Measurements from ENCODE around the gene ZNF335. TPM values are rescaled to one million over a fixed set of nuclear protein-coding genes. Genes with fewer than 3 reads are reported as not detected.
"Not testable (repeated sequence)": the region's sequence is repeated elsewhere in the genome, so short reads cannot be mapped to it uniquely, and the experiment has no call there.

Gene ZNF335
- total RNA-seq, 3 donors from 2014 or later: 12.6 to 25.9 (median 20.6) TPM

DNA sequence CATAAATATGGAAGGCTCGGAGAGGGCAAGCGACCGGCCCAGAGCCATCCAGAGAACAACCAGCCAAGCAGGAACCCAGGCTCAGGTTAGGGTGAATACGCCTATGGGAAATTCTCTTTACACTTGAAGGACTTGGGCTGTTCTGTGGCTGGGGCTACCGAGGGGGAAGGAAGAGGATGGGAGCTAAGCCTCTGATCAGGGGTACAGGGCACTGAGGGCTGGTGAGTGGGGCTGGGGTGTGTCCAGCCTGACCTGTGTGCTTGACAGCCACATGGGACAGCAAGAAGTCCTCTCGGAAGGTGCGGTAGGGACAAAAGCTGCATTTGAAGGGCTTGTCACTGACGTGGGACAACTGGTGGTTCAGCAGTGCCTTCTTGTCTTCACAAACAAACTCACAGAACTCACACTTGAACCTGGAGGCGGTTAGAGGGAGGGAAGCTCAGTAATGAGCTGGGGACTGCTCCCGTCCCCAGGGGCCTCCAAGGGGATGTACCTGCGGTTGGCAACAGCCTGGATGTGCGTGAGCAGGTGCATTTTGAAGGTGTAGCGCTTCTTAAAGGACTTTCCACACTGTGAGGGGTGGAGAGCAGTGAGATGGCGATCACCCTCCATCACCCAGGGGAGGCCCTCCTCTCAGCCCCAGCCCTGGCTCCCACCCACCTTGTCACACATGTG is 11.9 kb downstream of the ZNF335 start:
- no peak overlapping the region for H3K4me3 ChIP-seq
- no peaks in the 10 kb centered on the region for H3K4me1 ChIP-seq
- intact Hi-C loops (cut with DNase I; ENCODE audit: low total_unique reads): no loop called here
- peaks cover 17% of the 10 kb centered on the region for H3K36me3 ChIP-seq
- TF ChIP-seq POLR2AphosphoS5 (IDR thresholded peaks at IDR 0.05): no peak
- TF ChIP-seq, protein P1, sequence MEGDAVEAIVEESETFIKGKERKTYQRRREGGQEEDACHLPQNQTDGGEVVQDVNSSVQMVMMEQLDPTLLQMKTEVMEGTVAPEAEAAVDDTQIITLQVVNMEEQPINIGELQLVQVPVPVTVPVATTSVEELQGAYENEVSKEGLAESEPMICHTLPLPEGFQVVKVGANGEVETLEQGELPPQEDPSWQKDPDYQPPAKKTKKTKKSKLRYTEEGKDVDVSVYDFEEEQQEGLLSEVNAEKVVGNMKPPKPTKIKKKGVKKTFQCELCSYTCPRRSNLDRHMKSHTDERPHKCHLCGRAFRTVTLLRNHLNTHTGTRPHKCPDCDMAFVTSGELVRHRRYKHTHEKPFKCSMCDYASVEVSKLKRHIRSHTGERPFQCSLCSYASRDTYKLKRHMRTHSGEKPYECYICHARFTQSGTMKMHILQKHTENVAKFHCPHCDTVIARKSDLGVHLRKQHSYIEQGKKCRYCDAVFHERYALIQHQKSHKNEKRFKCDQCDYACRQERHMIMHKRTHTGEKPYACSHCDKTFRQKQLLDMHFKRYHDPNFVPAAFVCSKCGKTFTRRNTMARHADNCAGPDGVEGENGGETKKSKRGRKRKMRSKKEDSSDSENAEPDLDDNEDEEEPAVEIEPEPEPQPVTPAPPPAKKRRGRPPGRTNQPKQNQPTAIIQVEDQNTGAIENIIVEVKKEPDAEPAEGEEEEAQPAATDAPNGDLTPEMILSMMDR (IDR thresholded peaks at IDR 0.05): no peak
- no peaks in the 10 kb centered on the region for H3K9me3 ChIP-seq
- H3K27me3 ChIP-seq: no peaks in the 10 kb centered on the region
- no peak overlapping the region for H3K27ac ChIP-seq
- no peak for DNase-seq (ENCODE audit: low spot score in 2 of 2)

DNA sequence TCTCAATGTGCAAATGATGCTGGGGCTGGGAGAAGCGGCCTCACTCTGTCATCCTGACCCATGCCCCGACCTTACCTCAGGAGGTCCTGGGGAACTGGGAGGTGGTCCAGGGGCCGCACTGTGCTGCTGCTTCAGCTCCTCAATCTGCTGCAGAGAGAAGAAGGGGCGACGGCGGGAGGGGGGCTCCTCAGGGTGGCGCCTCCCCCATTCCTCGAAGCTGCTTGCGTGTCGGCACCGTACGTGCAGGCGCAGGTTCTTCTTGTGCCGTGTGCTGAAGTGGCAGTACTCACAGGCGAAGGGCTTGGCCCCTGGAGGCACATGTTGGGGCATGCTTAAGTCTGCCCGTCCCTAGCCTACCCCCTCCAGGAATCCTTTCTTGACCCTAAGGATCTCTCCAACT is 12.9 kb downstream of the ZNF335 start:
- Histone ChIP-seq H3K9me3 (no peaks in the 10 kb centered on the region), H3K27ac (no peak overlapping the region), H3K36me3 (peaks cover 17% of the 10 kb centered on the region), H3K27me3 (no peaks in the 10 kb centered on the region), H3K4me3 (no peak overlapping the region), H3K4me1 (no peaks in the 10 kb centered on the region)
- DNase-seq (ENCODE audit: low spot score in 2 of 2): no peak
- TF ChIP-seq POLR2AphosphoS5 (IDR thresholded peaks at IDR 0.05) (no peak), POLR2A (IDR thresholded peaks at IDR 0.05) (no peak)
- TF ChIP-seq, protein P1 (IDR thresholded peaks at IDR 0.05): no peak
- intact Hi-C loops (cut with DNase I; ENCODE audit: low total_unique reads): no loop called here

DNA sequence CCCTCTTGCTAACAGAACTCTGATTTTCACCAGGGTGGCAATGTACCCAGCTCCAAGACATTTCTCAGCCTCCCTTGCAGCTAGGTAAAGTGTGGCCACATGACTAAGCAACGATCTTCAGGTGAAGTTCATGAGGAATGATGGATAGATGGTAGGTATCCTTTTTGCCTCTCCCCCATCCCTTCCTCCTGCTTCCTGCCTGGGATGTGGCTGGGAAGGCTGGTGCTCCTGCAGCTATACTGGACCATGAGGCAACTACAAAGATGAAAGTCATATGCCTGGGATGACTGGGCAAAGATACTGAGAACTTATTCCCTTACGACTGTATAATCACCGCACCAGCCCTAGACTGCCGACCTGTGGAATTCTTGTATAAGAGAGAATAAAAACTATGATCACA is 13.4 kb downstream of the ZNF335 start:
- Histone ChIP-seq H3K9me3 (no peaks in the 10 kb centered on the region), H3K4me1 (no peaks in the 10 kb centered on the region), H3K27ac (no peak overlapping the region), H3K27me3 (no peaks in the 10 kb centered on the region), H3K4me3 (no peak overlapping the region), H3K36me3 (peaks cover 17% of the 10 kb centered on the region)
- intact Hi-C loops (cut with DNase I; ENCODE audit: low total_unique reads): no loop called here
- DNase-seq (ENCODE audit: low spot score in 2 of 2): no peak
- TF ChIP-seq POLR2AphosphoS5 (IDR thresholded peaks at IDR 0.05) (no peak), POLR2A (IDR thresholded peaks at IDR 0.05) (no peak)
- TF ChIP-seq, protein P1 (IDR thresholded peaks at IDR 0.05): no peak

DNA sequence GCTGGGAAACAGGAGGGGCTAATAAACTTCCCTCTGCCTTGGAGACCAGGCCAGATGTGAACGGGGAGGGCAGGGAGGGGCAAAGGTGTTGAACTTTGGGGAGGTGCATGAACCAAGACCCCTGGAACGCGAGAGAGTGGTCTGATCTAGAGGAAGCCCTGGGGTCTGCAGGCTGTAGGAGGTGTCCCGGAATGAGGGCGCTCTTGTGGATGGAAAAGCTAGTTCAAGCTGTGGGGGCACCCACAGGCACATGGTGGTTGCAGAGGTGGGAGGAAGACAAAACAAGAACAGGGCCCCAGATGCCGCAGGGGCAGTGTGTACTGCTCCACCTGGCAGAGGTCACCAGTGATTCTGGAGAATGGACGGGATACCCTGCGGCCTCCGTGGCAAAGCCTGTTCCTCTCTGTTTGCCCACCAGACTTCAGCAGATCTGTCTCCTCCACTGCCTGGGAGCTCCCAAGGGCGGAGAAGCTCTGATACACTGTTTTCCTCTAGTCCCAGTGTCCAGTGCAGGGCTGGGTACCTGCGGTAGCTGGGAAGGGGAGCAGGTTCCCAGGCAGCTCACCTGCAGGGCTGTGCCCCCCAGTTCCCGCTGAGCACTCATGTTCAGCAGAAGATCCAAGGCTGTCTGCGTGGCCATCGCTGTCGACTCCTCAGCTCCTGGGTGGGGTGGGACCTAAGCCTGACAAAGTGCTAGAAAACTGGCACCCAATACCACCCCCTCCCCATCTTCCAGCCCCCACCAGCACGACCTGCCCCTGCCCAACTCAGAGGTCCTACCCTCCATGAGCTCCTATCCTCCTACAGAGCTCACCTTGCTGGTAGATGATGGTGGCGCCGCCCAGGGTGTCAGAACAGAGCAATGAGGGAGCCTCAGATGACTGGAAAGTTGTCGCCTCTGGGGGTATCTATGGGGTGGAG is 14.7 kb downstream of the ZNF335 start:
- no peak for DNase-seq (ENCODE audit: low spot score in 2 of 2)
- TF ChIP-seq, protein P1 (IDR thresholded peaks at IDR 0.05): no peak
- TF ChIP-seq POLR2AphosphoS5 (IDR thresholded peaks at IDR 0.05) (no peak), POLR2A (IDR thresholded peaks at IDR 0.05) (no peak)
- H3K27ac ChIP-seq: no peak overlapping the region
- H3K36me3 ChIP-seq: peaks cover 17% of the 10 kb centered on the region
- no peaks in the 10 kb centered on the region for H3K4me1 ChIP-seq
- intact Hi-C loops (cut with DNase I; ENCODE audit: low total_unique reads): no loop called here
- H3K4me3 ChIP-seq: no peak overlapping the region
- no peaks in the 10 kb centered on the region for H3K27me3 ChIP-seq
- no peaks in the 10 kb centered on the region for H3K9me3 ChIP-seq

DNA sequence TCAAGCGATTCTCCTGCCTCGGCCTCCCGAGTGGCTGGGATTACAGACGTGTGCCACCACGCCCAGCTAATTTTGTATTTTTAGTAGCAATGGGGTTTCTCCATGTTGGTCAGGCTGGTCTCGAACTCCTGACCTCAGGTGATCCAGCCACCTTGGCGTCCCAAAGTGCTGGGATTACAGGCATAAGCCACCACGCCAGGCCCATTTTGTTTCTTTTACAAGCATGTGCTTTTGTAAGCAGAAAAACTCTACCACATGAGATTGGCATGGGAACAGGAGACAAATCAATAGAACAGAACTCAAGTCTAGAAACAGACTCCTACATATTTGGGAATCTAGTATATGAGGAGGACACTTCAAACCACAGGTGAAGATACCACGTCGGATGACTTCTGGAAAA is 15.7 kb downstream of the ZNF335 start:
- DNase-seq (ENCODE audit: low spot score in 2 of 2); H3K4me3 ChIP-seq; H3K27me3 ChIP-seq; H3K4me1 ChIP-seq; H3K9me3 ChIP-seq; intact Hi-C loops (cut with DNase I; ENCODE audit: low total_unique reads); H3K27ac ChIP-seq: not testable (repeated sequence)
- H3K36me3 ChIP-seq: peaks cover 17% of the 10 kb centered on the region

Measured in breast epithelium (tissue), 4 donors.